OCI-LY3 (cell line): Measurements from ENCODE around the gene COMT.

ENCODE experiments used
- H2AFZ ChIP-seq: fragments of 200-600, 300-600 bp; shearing (Covaris generic); 2 replicates; pipeline ENCODE4 v1.6.0; 2014; ENCODE audit warnings: antibody characterized with exemption, low read depth, low read length
- H3K27ac ChIP-seq: fragments of 200-600, 300-600 bp; sonication (generic); 2 replicates; pipeline ENCODE4 v1.5.1; 2014; ENCODE audit warnings: mild to moderate bottlenecking, low read length, moderate library complexity, mixed read lengths
- H3K27me3 ChIP-seq: fragments of 200-600, 300-600 bp; sonication (generic); 2 replicates; pipeline ENCODE4 v1.6.1; 2014; ENCODE audit warnings: low read depth, low read length, mixed read lengths
- H3K36me3 ChIP-seq: fragments of 200-600, 300-600 bp; sonication (generic); replicated peaks from 2 replicates; pipeline ENCODE3; 2014; ENCODE audit warnings: low read depth, low read length, mixed read lengths
- H3K4me1 ChIP-seq: fragments of 300-600, 200-600 bp; sonication (generic); 2 replicates; pipeline ENCODE4 v1.6.1; 2014; ENCODE audit warnings: low read length, mixed read lengths
- H3K4me2 ChIP-seq: fragments of 200-600, 300-600 bp; sonication (generic); 2 replicates; pipeline ENCODE4 v1.6.1; 2014; ENCODE audit warnings: low read length, mixed read lengths
- H3K4me3 ChIP-seq: fragments of 300-600, 200-600 bp; sonication (generic); 2 replicates; pipeline ENCODE4 v1.5.1; 2014; ENCODE audit warnings: antibody characterized with exemption, mild to moderate bottlenecking, low read length, moderate library complexity
- H3K79me2 ChIP-seq: fragments of 300-600, 200-600 bp; shearing (Covaris generic); 2 replicates; pipeline ENCODE4 v1.6.1; 2014; ENCODE audit warnings: mild to moderate bottlenecking, low read length, mixed read lengths
- H3K9ac ChIP-seq: fragments of 300-600, 200-600 bp; shearing (Covaris generic); 2 replicates; pipeline ENCODE4 v1.6.0; 2014; ENCODE audit warnings: mild to moderate bottlenecking, low read length, moderate library complexity
- H3K9me3 ChIP-seq: fragments of 200-600, 300-600 bp; shearing (Covaris generic); 2 replicates; pipeline ENCODE4 v1.6.1; 2014; ENCODE audit warnings: low read length, mixed read lengths; ENCODE audit not compliant: insufficient read depth
- H4K20me1 ChIP-seq: fragments of 200-600, 300-600 bp; sonication (generic); 2 replicates; pipeline ENCODE4 v1.6.1; 2016; ENCODE audit warnings: low read length, mixed read lengths; ENCODE audit not compliant: insufficient read depth
- EZH2phosphoT487 ChIP-seq: fragments of 200-600 bp; shearing (Covaris generic); IDR thresholded peaks from 2 replicates; pipeline ENCODE4 v1.6.1; 2018; ENCODE audit warnings: antibody characterized with exemption, mixed run types, low read depth
- TF ChIP-seq, protein P1 (sequence below): fragments of 200-600, 300-600 bp; sonication (generic); IDR thresholded peaks from 2 replicates; pipeline ENCODE4 v1.5.1; 2014; ENCODE audit warnings: antibody characterized with exemption, low read length, low read depth

The COMT gene

GRCh38 chr22:19993926-19994325 lies 52.4 kb downstream of the COMT start:
- H3K9ac ChIP-seq = no peak overlapping the region

GRCh38 chr22:19994851-19995610 lies 53.5 kb downstream of the COMT start:
- H3K4me1 ChIP-seq = no peaks in the 10 kb centered on the region
- H3K4me2 ChIP-seq = no peak overlapping the region
- H4K20me1 ChIP-seq = no peaks in the 10 kb centered on the region
- no peaks in the 10 kb centered on the region for H3K36me3 ChIP-seq
- no peak for TF ChIP-seq EZH2phosphoT487
- H3K9ac ChIP-seq = no peak overlapping the region
- no peak overlapping the region for H2AFZ ChIP-seq
- no peaks in the 10 kb centered on the region for H3K79me2 ChIP-seq
- H3K9me3 ChIP-seq = no peaks in the 10 kb centered on the region
- H3K27ac ChIP-seq = no peak overlapping the region
- H3K4me3 ChIP-seq = no peak overlapping the region
- H3K27me3 ChIP-seq = no peaks in the 10 kb centered on the region

More at GRCh38 chr22:19993926-19994325, 52.4 kb downstream of the COMT start:
- TF ChIP-seq, protein P1, sequence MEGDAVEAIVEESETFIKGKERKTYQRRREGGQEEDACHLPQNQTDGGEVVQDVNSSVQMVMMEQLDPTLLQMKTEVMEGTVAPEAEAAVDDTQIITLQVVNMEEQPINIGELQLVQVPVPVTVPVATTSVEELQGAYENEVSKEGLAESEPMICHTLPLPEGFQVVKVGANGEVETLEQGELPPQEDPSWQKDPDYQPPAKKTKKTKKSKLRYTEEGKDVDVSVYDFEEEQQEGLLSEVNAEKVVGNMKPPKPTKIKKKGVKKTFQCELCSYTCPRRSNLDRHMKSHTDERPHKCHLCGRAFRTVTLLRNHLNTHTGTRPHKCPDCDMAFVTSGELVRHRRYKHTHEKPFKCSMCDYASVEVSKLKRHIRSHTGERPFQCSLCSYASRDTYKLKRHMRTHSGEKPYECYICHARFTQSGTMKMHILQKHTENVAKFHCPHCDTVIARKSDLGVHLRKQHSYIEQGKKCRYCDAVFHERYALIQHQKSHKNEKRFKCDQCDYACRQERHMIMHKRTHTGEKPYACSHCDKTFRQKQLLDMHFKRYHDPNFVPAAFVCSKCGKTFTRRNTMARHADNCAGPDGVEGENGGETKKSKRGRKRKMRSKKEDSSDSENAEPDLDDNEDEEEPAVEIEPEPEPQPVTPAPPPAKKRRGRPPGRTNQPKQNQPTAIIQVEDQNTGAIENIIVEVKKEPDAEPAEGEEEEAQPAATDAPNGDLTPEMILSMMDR = no peak
- TF ChIP-seq EZH2phosphoT487 = no peak
- Histone ChIP-seq H4K20me1 (no peaks in the 10 kb centered on the region), H3K79me2 (no peaks in the 10 kb centered on the region), H3K4me3 (no peak overlapping the region), H3K36me3 (no peaks in the 10 kb centered on the region), H3K9me3 (no peaks in the 10 kb centered on the region), H2AFZ (no peak overlapping the region), H3K27me3 (no peaks in the 10 kb centered on the region), H3K4me1 (no peaks in the 10 kb centered on the region), H3K4me2 (no peak overlapping the region), H3K27ac (no peak overlapping the region)

DNA sequence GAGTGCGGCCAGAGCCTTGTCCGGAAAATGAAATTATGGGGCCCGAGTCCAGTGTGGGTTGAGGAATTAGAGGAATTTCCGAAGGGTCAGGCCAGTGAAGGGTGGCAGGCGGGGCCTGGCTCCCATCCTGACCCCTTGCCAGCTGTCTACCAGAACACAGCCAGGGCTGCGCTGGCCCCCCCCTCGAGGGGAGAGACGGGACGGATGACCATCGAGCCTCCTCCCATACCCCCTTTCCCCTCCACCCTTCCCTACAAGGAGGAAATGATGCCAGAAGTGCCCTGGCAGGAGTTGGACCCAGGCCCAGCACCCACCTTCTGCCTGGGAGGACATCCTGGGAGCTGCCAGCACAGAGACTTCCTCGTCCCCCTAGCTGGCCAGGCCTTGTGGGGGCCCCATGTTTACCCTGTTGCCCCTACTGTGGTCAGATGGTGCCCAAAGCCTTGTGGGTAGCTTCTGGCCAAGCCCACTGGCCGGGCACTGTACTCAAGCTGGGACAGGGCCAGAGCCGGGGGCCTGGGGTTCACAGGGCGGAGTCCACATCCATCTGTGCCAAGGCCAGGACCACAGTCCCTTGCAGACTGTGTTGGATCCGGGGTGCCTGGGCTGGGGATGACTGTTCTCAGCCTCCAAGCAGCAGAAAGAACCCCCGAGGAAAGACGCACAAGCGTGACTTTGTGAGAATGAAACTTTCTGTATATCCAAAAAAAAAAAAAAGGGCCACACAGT lies 54.2 kb downstream of the COMT start:
- Histone ChIP-seq H3K79me2 (no peaks in the 10 kb centered on the region), H4K20me1 (no peaks in the 10 kb centered on the region), H3K4me2 (no peak overlapping the region), H3K36me3 (no peaks in the 10 kb centered on the region), H3K9ac (no peak overlapping the region), H3K27me3 (no peaks in the 10 kb centered on the region), H3K4me1 (no peaks in the 10 kb centered on the region), H3K4me3 (no peak overlapping the region), H2AFZ (no peak overlapping the region), H3K9me3 (no peaks in the 10 kb centered on the region), H3K27ac (no peak overlapping the region)
- no peak for TF ChIP-seq EZH2phosphoT487
- TF ChIP-seq, protein P1 = no peak

GRCh38 chr22:19996694-19997384 lies 55.3 kb downstream of the COMT start:
- Histone ChIP-seq H3K9ac (no peak overlapping the region), H3K9me3 (no peaks in the 10 kb centered on the region), H3K36me3 (no peaks in the 10 kb centered on the region), H3K4me2 (no peak overlapping the region), H3K27ac (no peak overlapping the region), H3K4me1 (no peaks in the 10 kb centered on the region), H3K79me2 (no peaks in the 10 kb centered on the region), H3K4me3 (no peak overlapping the region), H4K20me1 (no peaks in the 10 kb centered on the region), H2AFZ (no peak overlapping the region), H3K27me3 (no peaks in the 10 kb centered on the region)
- TF ChIP-seq, protein P1 = no peak
- no peak for TF ChIP-seq EZH2phosphoT487
